Body of pancreas (tissue), 4 donors: ENCODE measurements around the gene KLHDC7A. TPM values are rescaled to one million over a fixed set of nuclear protein-coding genes. Genes with fewer than 3 reads are reported as not detected.

ENCODE experiments used
- ATAC-seq: fragments of 150-250 bp; one replicate; pipeline ENCODE4 v1.9.1; 2016
- DNase-seq, 4 donors: peaks; one replicate each; pipeline ENCODE4 v3.0.0-alpha.2; 2019
- H3K27ac ChIP-seq, 4 donors: fragments of 200-600 bp; sonication (generic); 1 replicate in 3 of 4; 2 replicates in 1 of 4; pipeline versions ENCODE4 v1.5.1 to v1.6.1; 2016 to 2019; ENCODE audit warnings: mild to moderate bottlenecking in 1 of 4, mixed read lengths in 1 of 4, moderate library complexity in 1 of 4
- H3K27me3 ChIP-seq, 2 donors: fragments of 200-600 bp; sonication (generic); one replicate each; pipeline ENCODE4 v1.6.0; 2016; ENCODE audit warnings: mild to moderate bottlenecking in 1 of 2
- H3K36me3 ChIP-seq, 2 donors: fragments of 200-600 bp; sonication (generic); replicated peaks in 1 of 2; 2 replicates each; pipeline ENCODE4 v1.5.1; 2016; ENCODE audit warnings: low read depth in 2 of 2; ENCODE audit not compliant: insufficient read depth in 1 of 2
- H3K4me1 ChIP-seq: fragments of 200-600 bp; sonication (generic); one replicate; pipeline ENCODE4 v1.6.0; 2016
- H3K4me3 ChIP-seq, 2 donors: fragments of 200-600 bp; sonication (generic); 1 replicate in 1 of 2; 2 replicates in 1 of 2; pipeline ENCODE4 v1.5.1; 2016 to 2019
- H3K9me3 ChIP-seq, 3 donors: fragments of 200-600 bp; sonication (generic); 1 replicate in 2 of 3; 2 replicates in 1 of 3; pipeline ENCODE4 v1.5.1; 2016
- POLR2A ChIP-seq, 3 donors: fragments of 450-650 bp; IDR thresholded peaks; one replicate each; pipeline ENCODE4 v1.6.1; 2016; ENCODE audit warnings: antibody characterized with exemption in 3 of 3, mild to moderate bottlenecking in 2 of 3
- WGBS, 2 donors: methylation state at CpG; one replicate each; pipeline ENCODE4 v1.1.5; 2017; 5-methylcytosine and 5-hydroxymethylcytosine counted together
- intact Hi-C: fragments of 100-400 bp; cut with DNase I; formaldehyde crosslinking; loops from one replicate; pipeline ENCODE4 v1.15.1; 2023
- total RNA-seq, 2 donors: library from RNA; depleted of rRNA; stranded (reverse); fragments of >200 nt; gene quantifications; one replicate each; pipeline ENCODE4 v1.1.0, GENCODE V29; 2016
- TF ChIP-seq, protein P1 (sequence below), 7 experiments: fragments of 450-650 bp in 4 of 7; fragments of 200-600 bp in 3 of 7; sonication (generic) in 3 of 7; IDR thresholded peaks; one replicate each; pipeline ENCODE4 v1.5.1; 2016 to 2019; ENCODE audit warnings: antibody characterized with exemption in 7 of 7

KLHDC7A gene
- total RNA-seq, 2 donors from 2014 or later: 3.6 to 5.6 TPM

DNA sequence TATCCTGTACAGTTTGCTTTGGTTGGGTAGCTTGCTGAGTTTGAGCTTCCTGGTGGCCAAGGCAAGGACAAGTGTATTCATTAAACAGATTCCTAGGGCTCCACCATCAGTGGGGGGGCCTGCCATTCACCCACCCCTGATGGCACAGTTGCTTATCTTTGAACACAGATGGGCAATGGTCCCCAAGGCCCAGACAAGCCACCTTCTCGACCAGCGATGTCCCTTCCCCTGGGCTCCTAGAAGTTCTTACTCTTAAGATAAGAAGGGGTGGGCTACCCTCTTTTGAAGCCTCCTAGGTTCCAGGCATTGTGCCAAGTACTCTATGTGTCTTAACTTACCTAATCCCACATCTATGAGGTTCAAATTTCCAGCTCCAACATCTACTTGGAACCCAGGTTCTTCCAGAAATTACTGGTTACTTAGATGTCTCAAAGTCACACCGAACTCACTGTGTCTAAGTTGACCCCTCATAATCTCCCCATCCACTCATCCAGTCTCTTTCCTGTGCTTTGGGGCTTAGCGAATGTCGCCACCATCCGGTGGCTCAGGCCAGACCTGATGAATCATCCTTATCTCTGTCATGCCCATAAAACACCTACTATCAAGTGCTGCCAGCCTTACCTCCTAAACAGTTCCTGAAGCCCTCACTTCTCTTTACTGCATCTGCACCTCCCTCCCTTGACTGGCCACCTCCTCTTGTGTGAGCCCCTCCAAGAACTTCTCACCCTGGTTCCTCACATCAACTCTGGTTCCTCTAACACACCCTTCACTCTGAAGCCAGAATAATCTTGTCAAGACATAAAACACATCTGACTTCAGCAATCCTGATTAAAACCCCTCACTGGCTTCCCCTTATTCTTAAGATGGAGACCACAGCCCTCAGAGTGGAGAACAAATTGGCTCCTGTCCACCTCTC is 50.1 kb downstream of the KLHDC7A start:
- no peak for TF ChIP-seq POLR2A (IDR thresholded peaks at IDR 0.05)
- TF ChIP-seq, protein P1, sequence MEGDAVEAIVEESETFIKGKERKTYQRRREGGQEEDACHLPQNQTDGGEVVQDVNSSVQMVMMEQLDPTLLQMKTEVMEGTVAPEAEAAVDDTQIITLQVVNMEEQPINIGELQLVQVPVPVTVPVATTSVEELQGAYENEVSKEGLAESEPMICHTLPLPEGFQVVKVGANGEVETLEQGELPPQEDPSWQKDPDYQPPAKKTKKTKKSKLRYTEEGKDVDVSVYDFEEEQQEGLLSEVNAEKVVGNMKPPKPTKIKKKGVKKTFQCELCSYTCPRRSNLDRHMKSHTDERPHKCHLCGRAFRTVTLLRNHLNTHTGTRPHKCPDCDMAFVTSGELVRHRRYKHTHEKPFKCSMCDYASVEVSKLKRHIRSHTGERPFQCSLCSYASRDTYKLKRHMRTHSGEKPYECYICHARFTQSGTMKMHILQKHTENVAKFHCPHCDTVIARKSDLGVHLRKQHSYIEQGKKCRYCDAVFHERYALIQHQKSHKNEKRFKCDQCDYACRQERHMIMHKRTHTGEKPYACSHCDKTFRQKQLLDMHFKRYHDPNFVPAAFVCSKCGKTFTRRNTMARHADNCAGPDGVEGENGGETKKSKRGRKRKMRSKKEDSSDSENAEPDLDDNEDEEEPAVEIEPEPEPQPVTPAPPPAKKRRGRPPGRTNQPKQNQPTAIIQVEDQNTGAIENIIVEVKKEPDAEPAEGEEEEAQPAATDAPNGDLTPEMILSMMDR (IDR thresholded peaks at IDR 0.05): peak in 2 of 7 experiments; percentile 8 to 26
- intact Hi-C loops: loop anchor here (10.0 kb wide), 1 partner anchor 56 kb away; no protein-coding TSS in a partner anchor
- no peak for ATAC-seq

GRCh38 chr1:18531503-18531845 is 50.7 kb downstream of the KLHDC7A start:
- DNase-seq (peak in 1 of 4 donors; percentile 5), ATAC-seq (no peak)
- H3K27me3 ChIP-seq: no peaks in the 10 kb centered on the region

More for the DNA sequence above, 50.1 kb downstream of the KLHDC7A start:
- Histone ChIP-seq H3K4me3 (no peak overlapping the region), H3K27me3 (no peaks in the 10 kb centered on the region), H3K4me1 (peaks cover 14% of the 10 kb centered on the region), H3K9me3 (no peaks in the 10 kb centered on the region), H3K36me3 (no peaks in the 10 kb centered on the region), H3K27ac (no peak overlapping the region)
- DNase-seq: peak in 1 of 4 donors; percentile 8
- 54 to 85% methylated on average over 6 of the region's 6 CpGs for WGBS, 2 donors

DNA sequence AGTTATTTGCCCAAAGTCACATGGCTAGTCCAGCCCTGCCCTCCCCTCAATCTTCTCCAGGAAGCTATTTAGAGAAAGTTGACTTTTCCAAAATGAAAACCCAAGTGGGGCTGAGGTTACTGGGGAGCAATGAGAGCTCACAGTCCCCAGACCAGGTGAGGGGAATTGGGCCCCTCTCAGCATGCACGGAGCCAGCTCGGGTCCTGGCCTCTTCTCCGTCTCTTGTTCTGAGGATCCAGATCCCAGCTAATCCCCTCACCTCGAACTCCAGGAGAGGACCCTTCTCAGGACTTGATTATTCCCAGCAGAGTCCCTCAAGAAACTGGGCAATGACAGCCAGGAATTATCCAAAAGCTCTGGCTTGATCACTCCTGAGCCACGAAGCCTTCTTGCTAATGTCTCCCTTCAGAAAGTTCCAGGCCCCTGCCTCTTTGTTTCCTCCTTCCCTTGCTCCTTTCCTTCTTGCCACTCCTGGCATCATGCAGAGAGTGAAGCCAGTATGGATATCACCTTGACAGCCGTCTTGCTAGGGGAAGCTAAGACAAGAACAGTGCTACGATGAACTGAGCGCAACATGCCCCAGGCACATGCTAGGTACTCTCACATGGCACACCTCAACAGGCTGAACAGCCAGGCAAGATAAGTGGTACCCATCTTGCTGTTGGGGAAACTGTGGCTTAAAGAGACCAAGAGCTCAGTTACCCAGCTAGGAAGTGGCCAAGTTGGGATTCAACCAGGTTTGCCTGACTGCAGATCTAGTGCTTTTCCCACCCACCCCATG is 51.9 kb downstream of the KLHDC7A start:
- peak in 1 of 4 donors; percentile 1 for DNase-seq
- 86 to 89% methylated on average over 8 of the region's 8 CpGs for WGBS, 2 donors
- intact Hi-C loops: loop anchor here (10.0 kb wide), 1 partner anchor 58 kb away; no protein-coding TSS in a partner anchor

More at GRCh38 chr1:18531503-18531845, 50.7 kb downstream of the KLHDC7A start:
- H3K9me3 ChIP-seq: no peaks in the 10 kb centered on the region
- 60 to 66% methylated on average over 3 of the region's 3 CpGs for WGBS, 2 donors
- TF ChIP-seq, protein P1 (IDR thresholded peaks at IDR 0.05): no peak
- no peak for TF ChIP-seq POLR2A (IDR thresholded peaks at IDR 0.05)
- H3K27ac ChIP-seq: no peak overlapping the region
- intact Hi-C loops: loop anchor here (10.0 kb wide), 1 partner anchor 57 kb away; no protein-coding TSS in a partner anchor
- peaks cover 20% of the 10 kb centered on the region for H3K4me1 ChIP-seq
- no peaks in the 10 kb centered on the region for H3K36me3 ChIP-seq
- no peak overlapping the region for H3K4me3 ChIP-seq

GRCh38 chr1:18533259-18533658 is 52.5 kb downstream of the KLHDC7A start:
- Histone ChIP-seq H3K4me1 (peaks cover 22% of the 10 kb centered on the region), H3K27me3 (no peaks in the 10 kb centered on the region), H3K36me3 (no peaks in the 10 kb centered on the region), H3K9me3 (no peaks in the 10 kb centered on the region), H3K27ac (no peak overlapping the region), H3K4me3 (no peak overlapping the region)
- no peak for TF ChIP-seq POLR2A (IDR thresholded peaks at IDR 0.05)
- TF ChIP-seq, protein P1 (IDR thresholded peaks at IDR 0.05): no peak
- WGBS, 2 donors: 82% methylated on average over 3 of the region's 3 CpGs
- no peak for DNase-seq
- intact Hi-C loops: loop anchor here (10.0 kb wide), 1 partner anchor 58 kb away; no protein-coding TSS in a partner anchor
- ATAC-seq: no peak

More for the DNA sequence above, 51.9 kb downstream of the KLHDC7A start:
- Histone ChIP-seq H3K27me3 (no peaks in the 10 kb centered on the region), H3K9me3 (no peaks in the 10 kb centered on the region), H3K36me3 (no peaks in the 10 kb centered on the region), H3K4me3 (no peak overlapping the region), H3K27ac (no peak overlapping the region), H3K4me1 (peaks cover 22% of the 10 kb centered on the region)
- ATAC-seq: no peak
- TF ChIP-seq POLR2A (IDR thresholded peaks at IDR 0.05): no peak
- TF ChIP-seq, protein P1 (IDR thresholded peaks at IDR 0.05): no peak
